ENCODE results near the gene HBEGF. TPM values are rescaled to one million over a fixed set of nuclear protein-coding genes. Genes with fewer than 3 reads are reported as not detected.

Gene HBEGF
- total and polyA plus RNA-seq, 7 experiments from 2014 or later = 0.35 to 95.5 (median 11.6) TPM; not detected in 2

- Mint-ChIP-seq H3K4me1 (peaks cover 3 to 11% (median 9%) of the 10 kb centered on the region in 7 donors), H3K27ac (no peak overlapping the region), H3K27me3 (no peaks in the 10 kb centered on the region), H3K4me3 (no peak overlapping the region), H3K36me3 (no peaks in the 10 kb centered on the region), H3K9me3 (peaks cover 0 to 1% (median 0%) of the 10 kb centered on the region in 11 donors)
- Histone ChIP-seq H3K4me3 (ENCODE audit: low read length) (no peak overlapping the region), H3K27me3 (ENCODE audit: control insufficient read depth in 2 of 2, insufficient read depth in 2 of 2, low read length in 2 of 2) (no peaks in the 10 kb centered on the region), H3K9me3 (ENCODE audit: control insufficient read depth in 2 of 3, low read length in 3 of 3) (no peaks in the 10 kb centered on the region), H3K36me3 (ENCODE audit: control insufficient read depth in 2 of 3, insufficient read depth in 3 of 3, low read length in 3 of 3) (no peaks in the 10 kb centered on the region), H3K27ac (ENCODE audit: low read depth, low read length) (no peak overlapping the region), H3K4me1 (ENCODE audit: control insufficient read depth in 2 of 2, insufficient read depth in 2 of 2, low read length in 2 of 2) (no peaks in the 10 kb centered on the region)
- ATAC-seq (no peak), DNase-seq (no peak)
- ChIA-PET POLR2A (no interaction called here), CTCF (no interaction called here)
- intact Hi-C loops (cut with micrococcal nuclease) = no loop called here
Observed at GRCh38 chr5:140382866-140383265, 36.5 kb upstream of the HBEGF start.

- peaks cover 3 to 11% (median 9%) of the 10 kb centered on the region in 7 donors for H3K4me1 Mint-ChIP-seq
- no peak overlapping the region for H3K4me3 Mint-ChIP-seq
- ChIA-PET POLR2A (no interaction called here), CTCF (no interaction called here)
- no peaks in the 10 kb centered on the region for H3K36me3 Mint-ChIP-seq
- intact Hi-C loops (cut with micrococcal nuclease) = no loop called here
- peaks cover 0 to 1% (median 0%) of the 10 kb centered on the region in 11 donors for H3K9me3 Mint-ChIP-seq
- Histone ChIP-seq H3K36me3 (ENCODE audit: control insufficient read depth in 2 of 3, insufficient read depth in 3 of 3, low read length in 3 of 3) (no peaks in the 10 kb centered on the region), H3K4me1 (ENCODE audit: control insufficient read depth in 2 of 2, insufficient read depth in 2 of 2, low read length in 2 of 2) (no peaks in the 10 kb centered on the region), H3K4me3 (ENCODE audit: low read length) (no peak overlapping the region), H3K27me3 (ENCODE audit: control insufficient read depth in 2 of 2, insufficient read depth in 2 of 2, low read length in 2 of 2) (no peaks in the 10 kb centered on the region), H3K9me3 (ENCODE audit: control insufficient read depth in 2 of 3, low read length in 3 of 3) (no peaks in the 10 kb centered on the region), H3K27ac (ENCODE audit: low read depth, low read length) (no peak overlapping the region)
- ATAC-seq (no peak), DNase-seq (no peak)
- H3K27me3 Mint-ChIP-seq = no peaks in the 10 kb centered on the region
- no peak overlapping the region for H3K27ac Mint-ChIP-seq
Observed at GRCh38 chr5:140381972-140382371, 35.6 kb upstream of the HBEGF start.

DNA sequence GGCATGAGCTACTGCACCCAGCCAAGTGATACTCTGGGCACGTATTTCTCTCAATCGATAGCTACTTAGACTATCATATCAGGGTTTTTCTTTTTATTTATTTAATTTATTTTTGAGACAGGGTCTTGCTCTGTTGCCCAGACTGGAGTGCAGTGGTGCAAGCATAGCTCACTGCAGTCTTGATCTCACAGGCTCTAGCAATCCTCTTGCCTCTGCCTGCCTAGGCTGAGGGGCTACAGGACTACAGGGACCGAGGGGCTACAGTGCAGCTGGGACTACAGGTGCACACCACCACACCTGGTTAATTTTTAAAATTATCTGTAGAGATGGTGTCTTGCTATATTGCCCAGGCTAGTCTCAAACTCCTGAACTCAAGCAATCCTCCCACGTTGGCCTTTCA, 34.9 kb upstream of the HBEGF start:
- Histone ChIP-seq H3K27ac (ENCODE audit: low read depth, low read length) (no peak overlapping the region), H3K4me3 (ENCODE audit: low read length) (no peak overlapping the region), H3K27me3 (ENCODE audit: control insufficient read depth in 2 of 2, insufficient read depth in 2 of 2, low read length in 2 of 2) (no peaks in the 10 kb centered on the region), H3K4me1 (ENCODE audit: control insufficient read depth in 2 of 2, insufficient read depth in 2 of 2, low read length in 2 of 2) (no peaks in the 10 kb centered on the region), H3K9me3 (ENCODE audit: control insufficient read depth in 2 of 3, low read length in 3 of 3) (no peaks in the 10 kb centered on the region), H3K36me3 (ENCODE audit: control insufficient read depth in 2 of 3, insufficient read depth in 3 of 3, low read length in 3 of 3) (no peaks in the 10 kb centered on the region)
- Mint-ChIP-seq H3K9me3 (peaks cover 0 to 1% (median 0%) of the 10 kb centered on the region in 11 donors), H3K27ac (no peak overlapping the region), H3K4me3 (no peak overlapping the region), H3K27me3 (no peaks in the 10 kb centered on the region), H3K4me1 (peaks cover 3 to 11% (median 9%) of the 10 kb centered on the region in 7 donors), H3K36me3 (no peaks in the 10 kb centered on the region)
- ATAC-seq (no peak), DNase-seq (no peak)
- intact Hi-C loops (cut with micrococcal nuclease) = no loop called here
- CTCF ChIA-PET = interaction anchor here (0.5 to 0.9 kb wide), 2 partner anchors 9 to 15 kb away, joined by 3 to 4 read pairs; no protein-coding TSS in a partner anchor
- POLR2A ChIA-PET = no interaction called here

- no peaks in the 10 kb centered on the region for H3K27me3 ChIP-seq (ENCODE audit: control insufficient read depth in 2 of 2, insufficient read depth in 2 of 2, low read length in 2 of 2)
- H3K27ac ChIP-seq (ENCODE audit: low read depth, low read length) = no peak overlapping the region
- Mint-ChIP-seq H3K27me3 (no peaks in the 10 kb centered on the region), H3K4me1 (peaks cover 0 to 8% (median 4%) of the 10 kb centered on the region in 7 donors), H3K9me3 (peaks cover 0 to 3% (median 0%) of the 10 kb centered on the region in 11 donors), H3K27ac (peak overlapping the region in 1 of 9 donors; percentile 4), H3K4me3 (no peak overlapping the region), H3K36me3 (no peaks in the 10 kb centered on the region)
- CTCF ChIA-PET = interaction anchor here (0.9 to 3.8 kb wide), 10 partner anchors 8 to 348 kb away, joined by 3 to 37 read pairs (median 4); no protein-coding TSS in a partner anchor
- ATAC-seq (peak; percentile 76), DNase-seq (peak in 6 of 9 donors; percentile 22 to 47 (median 36))
- no peaks in the 10 kb centered on the region for H3K4me1 ChIP-seq (ENCODE audit: control insufficient read depth in 2 of 2, insufficient read depth in 2 of 2, low read length in 2 of 2)
- POLR2A ChIA-PET = interaction anchor here (0.8 to 1.6 kb wide), 3 partner anchors 28 to 337 kb away, joined by 3 to 4 read pairs (median 3); partner anchors contain the start of gene ANKHD1
- H3K4me3 ChIP-seq (ENCODE audit: low read length) = no peak overlapping the region
- intact Hi-C loops (cut with micrococcal nuclease) = loop anchor here (1.0 to 2.0 kb wide), 3 partner anchors 28 to 347 kb away; partner anchors contain the start of gene ANKHD1 (in 1 of the 2)
- no peaks in the 10 kb centered on the region for H3K36me3 ChIP-seq (ENCODE audit: control insufficient read depth in 2 of 3, insufficient read depth in 3 of 3, low read length in 3 of 3)
- H3K9me3 ChIP-seq (ENCODE audit: control insufficient read depth in 2 of 3, low read length in 3 of 3) = no peaks in the 10 kb centered on the region
Observed at GRCh38 chr5:140372971-140373487, 26.6 kb upstream of the HBEGF start.

DNA sequence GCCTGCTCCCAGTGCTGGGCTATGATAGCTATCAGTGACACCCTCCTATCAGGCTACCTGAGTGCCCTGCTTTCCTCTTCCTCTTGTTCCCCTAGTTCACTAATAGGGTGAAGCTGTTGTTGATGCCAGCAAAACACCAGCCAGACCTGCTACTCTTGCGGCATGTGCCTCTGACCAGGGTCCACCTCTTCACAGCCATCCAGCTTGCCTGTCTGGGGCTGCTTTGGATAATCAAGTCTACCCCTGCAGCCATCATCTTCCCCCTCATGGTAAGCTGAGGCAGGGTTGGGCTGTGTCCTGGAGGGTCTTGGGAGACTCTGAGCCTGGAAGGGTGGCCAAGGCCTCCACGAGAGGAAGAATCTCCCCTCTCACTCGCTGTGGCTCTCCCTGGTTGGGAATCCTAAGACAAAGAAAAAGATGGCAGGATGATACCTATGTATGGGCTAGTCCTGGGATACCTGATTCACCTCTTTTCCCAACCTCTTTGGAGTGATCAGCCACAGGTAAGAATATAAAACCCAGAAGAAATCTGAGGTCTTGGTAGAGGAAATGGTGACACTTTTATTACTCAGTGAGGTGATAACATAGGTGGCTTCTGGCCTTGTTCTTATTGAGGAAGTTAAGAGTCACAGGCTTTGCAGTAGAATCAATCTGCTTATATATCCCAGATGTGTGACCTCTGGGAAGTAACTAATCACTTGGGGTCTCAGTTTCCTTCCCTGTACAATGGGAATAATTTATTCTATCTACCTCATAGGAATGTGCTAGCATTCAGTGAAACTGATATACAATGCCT, 25.2 kb upstream of the HBEGF start:
- H3K4me3 ChIP-seq (ENCODE audit: low read length) = no peak overlapping the region
- intact Hi-C loops (cut with micrococcal nuclease) = loop anchor here in 1 of 2 donors (2.0 kb wide), 1 partner anchor 29 kb away; the partner anchor contains the start of gene ANKHD1

DNA sequence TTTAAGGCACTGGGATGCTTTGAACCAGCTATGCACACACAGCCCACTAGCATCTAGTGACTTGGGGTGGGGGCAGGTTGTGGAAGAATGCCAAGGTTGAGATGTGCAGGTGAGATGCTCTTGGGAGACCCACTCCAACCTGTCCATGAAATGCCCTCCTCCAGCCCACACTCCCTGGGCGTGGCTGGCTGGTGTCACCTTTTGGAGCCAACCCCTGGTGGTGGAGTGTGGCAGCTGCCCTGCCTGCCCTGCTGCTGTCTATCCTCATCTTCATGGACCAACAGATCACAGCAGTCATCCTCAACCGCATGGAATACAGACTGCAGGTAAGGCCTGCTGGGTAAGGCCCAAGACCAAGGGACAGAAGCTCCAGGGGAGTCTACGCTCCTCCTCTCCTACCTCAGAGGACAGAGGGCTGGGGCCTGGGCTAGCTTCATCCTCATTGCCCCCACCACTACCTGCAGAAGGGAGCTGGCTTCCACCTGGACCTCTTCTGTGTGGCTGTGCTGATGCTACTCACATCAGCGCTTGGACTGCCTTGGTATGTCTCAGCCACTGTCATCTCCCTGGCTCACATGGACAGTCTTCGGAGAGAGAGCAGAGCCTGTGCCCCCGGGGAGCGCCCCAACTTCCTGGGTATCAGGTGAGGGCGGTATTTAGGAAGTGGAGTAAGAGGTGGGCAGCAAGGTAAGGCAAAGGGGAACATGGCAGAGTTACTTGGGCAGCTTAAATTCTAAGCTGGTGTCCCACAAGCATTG, 21.0 kb upstream of the HBEGF start:
- no peaks in the 10 kb centered on the region for H3K27me3 Mint-ChIP-seq
- Histone ChIP-seq H3K27me3 (ENCODE audit: control insufficient read depth in 2 of 2, insufficient read depth in 2 of 2, low read length in 2 of 2) (no peaks in the 10 kb centered on the region), H3K4me1 (ENCODE audit: control insufficient read depth in 2 of 2, insufficient read depth in 2 of 2, low read length in 2 of 2) (peaks cover 0 to 4% of the 10 kb centered on the region in 2 donors), H3K36me3 (ENCODE audit: control insufficient read depth in 2 of 3, insufficient read depth in 3 of 3, low read length in 3 of 3) (no peaks in the 10 kb centered on the region), H3K4me3 (ENCODE audit: low read length) (no peak overlapping the region), H3K9me3 (ENCODE audit: control insufficient read depth in 2 of 3, low read length in 3 of 3) (no peaks in the 10 kb centered on the region), H3K27ac (ENCODE audit: low read depth, low read length) (no peak overlapping the region)
- no peak for ATAC-seq
- no peak overlapping the region for H3K4me3 Mint-ChIP-seq
- peaks cover 0 to 4% (median 0%) of the 10 kb centered on the region in 11 donors for H3K9me3 Mint-ChIP-seq
- H3K36me3 Mint-ChIP-seq = no peaks in the 10 kb centered on the region
- ChIA-PET CTCF (interaction anchor here (1.1 kb wide), 1 partner anchor 366 kb away, joined by 3 read pairs; no protein-coding TSS in a partner anchor), POLR2A (no interaction called here)
- no peak for DNase-seq
- intact Hi-C loops (cut with micrococcal nuclease) = loop anchor here in 1 of 2 donors (10.0 kb wide), 1 partner anchor 677 kb away; no protein-coding TSS in a partner anchor
- H3K27ac Mint-ChIP-seq = no peak overlapping the region
- H3K4me1 Mint-ChIP-seq = peaks cover 0 to 5% (median 4%) of the 10 kb centered on the region in 7 donors

More for the DNA sequence above, 25.2 kb upstream of the HBEGF start:
- Mint-ChIP-seq H3K4me3 (no peak overlapping the region), H3K36me3 (no peaks in the 10 kb centered on the region), H3K27me3 (no peaks in the 10 kb centered on the region), H3K4me1 (peaks cover 0 to 8% (median 4%) of the 10 kb centered on the region in 7 donors), H3K9me3 (peaks cover 0 to 3% (median 0%) of the 10 kb centered on the region in 11 donors), H3K27ac (no peak overlapping the region)
- ChIA-PET POLR2A (no interaction called here), CTCF (interaction anchor here (0.6 to 3.8 kb wide), 6 partner anchors 10 to 349 kb away, joined by 3 to 37 read pairs (median 4); partner anchors contain the start of gene PFDN1)
- H3K4me1 ChIP-seq (ENCODE audit: control insufficient read depth in 2 of 2, insufficient read depth in 2 of 2, low read length in 2 of 2) = no peaks in the 10 kb centered on the region
- H3K9me3 ChIP-seq (ENCODE audit: control insufficient read depth in 2 of 3, low read length in 3 of 3) = no peaks in the 10 kb centered on the region
- no peak overlapping the region for H3K27ac ChIP-seq (ENCODE audit: low read depth, low read length)
- no peaks in the 10 kb centered on the region for H3K27me3 ChIP-seq (ENCODE audit: control insufficient read depth in 2 of 2, insufficient read depth in 2 of 2, low read length in 2 of 2)
- no peaks in the 10 kb centered on the region for H3K36me3 ChIP-seq (ENCODE audit: control insufficient read depth in 2 of 3, insufficient read depth in 3 of 3, low read length in 3 of 3)
- no peak for DNase-seq
- no peak for ATAC-seq

Measured in naive thymus-derived CD4-positive, alpha-beta T cell (primary cell).